Measurements from ENCODE around the gene HDGFL2.

HDGFL2 gene

GRCh38 chr19:4499855-4500254, 27.8 kb downstream of the HDGFL2 start:
- no peak for DNase-seq

DNA sequence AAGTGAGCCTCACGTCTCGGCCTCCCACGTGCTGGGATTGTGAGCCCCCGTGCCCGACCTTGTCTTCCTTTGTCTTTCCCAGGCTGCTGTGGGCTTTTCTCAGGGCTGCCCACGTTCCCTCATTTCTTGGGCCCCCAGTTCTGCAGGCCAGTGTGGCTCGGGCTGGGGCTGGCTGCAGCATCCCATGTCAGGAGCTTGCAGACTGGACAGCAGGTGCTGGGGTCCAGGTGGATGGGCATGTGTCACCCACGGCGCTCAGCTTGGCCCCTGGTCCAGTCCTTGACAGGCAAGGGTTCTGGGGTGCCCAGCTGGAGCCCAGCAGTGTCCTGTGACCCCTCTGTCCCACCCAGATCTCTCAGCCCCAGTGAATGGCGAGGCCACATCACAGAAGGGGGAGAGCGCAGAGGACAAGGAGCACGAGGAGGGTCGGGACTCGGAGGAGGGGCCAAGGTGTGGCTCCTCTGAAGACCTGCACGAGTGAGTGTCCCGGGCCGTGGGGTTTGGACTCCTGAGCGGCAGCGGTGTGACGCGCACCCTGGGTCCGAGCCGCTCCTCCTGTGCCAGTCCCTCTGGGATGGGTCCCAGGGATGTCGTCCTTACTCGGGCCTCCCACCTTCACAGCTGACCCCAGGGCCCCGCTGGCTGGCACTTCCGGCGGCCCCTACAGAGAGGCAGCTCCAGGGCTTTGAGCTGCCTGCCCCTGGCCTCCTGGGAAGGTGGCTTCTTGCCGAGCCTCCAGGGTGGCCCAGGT, 28.9 kb downstream of the HDGFL2 start:
- DNase-seq = no peak

GRCh38 chr19:4501691-4502090, 29.6 kb downstream of the HDGFL2 start:
- DNase-seq = no peak

GRCh38 chr19:4502282-4503131, 30.4 kb downstream of the HDGFL2 start:
- no peak for DNase-seq

- no peak for DNase-seq
Observed at GRCh38 chr19:4503132-4503824, 31.2 kb downstream of the HDGFL2 start.

DNA sequence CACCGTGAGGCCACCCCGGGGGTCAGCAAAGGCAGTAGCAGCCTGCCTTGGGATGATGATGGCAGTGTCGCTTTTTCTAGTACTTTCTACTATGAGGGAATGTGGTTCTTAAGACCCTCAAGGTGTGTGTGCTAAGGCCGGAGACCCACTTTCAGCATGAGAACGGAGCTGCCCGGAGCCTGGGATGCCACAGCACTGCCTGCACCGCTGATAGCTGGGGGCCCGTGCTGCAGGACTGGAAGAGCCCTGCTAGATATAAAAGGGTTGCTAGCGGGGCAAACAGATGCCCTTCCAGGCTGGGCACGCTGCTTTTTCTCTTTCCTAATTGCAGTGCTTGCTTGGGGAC, 31.7 kb downstream of the HDGFL2 start:
- no peak for DNase-seq

DNA sequence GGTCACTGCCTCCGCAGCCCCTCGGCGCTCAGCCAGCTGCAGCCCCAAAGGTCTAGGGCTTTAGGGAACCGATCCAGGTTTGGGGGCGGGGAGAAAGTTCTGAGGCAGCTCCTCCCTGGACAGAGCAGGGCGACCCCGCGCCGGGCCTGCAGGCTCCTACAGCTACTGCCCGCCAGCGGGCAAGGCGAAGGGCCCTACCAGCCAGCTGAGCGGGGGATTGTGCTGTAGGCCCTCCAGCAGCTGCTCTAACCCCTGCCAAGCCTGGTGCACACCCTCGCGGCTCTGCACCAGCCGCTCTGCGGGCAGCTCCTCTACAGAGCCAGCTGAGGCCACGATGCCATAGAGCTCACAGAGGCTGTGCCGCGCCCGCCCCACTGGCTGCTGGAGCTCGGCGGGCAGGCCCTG, 32.2 kb downstream of the HDGFL2 start:
- DNase-seq = no peak

DNA sequence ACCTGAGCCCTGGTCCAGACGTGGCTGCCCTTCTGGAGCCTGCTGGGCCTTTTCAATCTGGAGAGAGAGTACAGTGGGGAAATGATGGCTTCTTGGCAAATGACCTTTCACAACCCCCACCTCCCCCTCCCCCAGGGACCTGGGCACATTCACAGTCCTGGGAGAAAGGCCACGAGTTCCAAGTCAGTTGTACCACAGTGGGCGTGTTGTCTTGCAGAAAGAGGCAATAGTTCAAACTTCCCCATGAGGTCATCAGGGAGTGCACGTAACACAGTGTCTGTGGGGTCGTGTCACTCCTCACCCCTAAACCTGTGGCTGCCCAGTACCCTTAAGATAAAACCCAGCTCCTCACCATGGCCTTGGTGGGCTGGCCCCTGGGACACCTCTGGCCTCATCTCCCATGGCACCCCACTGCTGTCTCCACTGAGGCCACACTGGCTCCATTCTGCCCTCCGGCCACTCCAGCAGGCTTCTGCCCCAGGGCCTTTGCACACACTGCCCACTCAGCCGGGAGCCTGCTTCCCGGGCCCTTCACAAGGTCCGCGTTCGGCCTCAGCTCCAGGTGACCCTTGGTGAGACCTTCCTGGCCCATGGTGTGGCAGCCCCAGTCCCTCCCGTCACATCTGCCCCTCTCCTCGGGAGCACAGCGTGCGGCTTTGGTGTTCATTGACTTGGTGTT, 32.9 kb downstream of the HDGFL2 start:
- DNase-seq = no peak

- DNase-seq = no peak
Observed at GRCh38 chr19:4505570-4506448, 33.7 kb downstream of the HDGFL2 start.

- DNase-seq = no peak
Observed at GRCh38 chr19:4506449-4507149, 34.5 kb downstream of the HDGFL2 start.

- DNase-seq = no peak
Observed at GRCh38 chr19:4507150-4507452, 35.0 kb downstream of the HDGFL2 start.

GRCh38 chr19:4507804-4508203, 35.7 kb downstream of the HDGFL2 start:
- DNase-seq = no peak

GRCh38 chr19:4508698-4509097, 36.6 kb downstream of the HDGFL2 start:
- DNase-seq = no peak

- DNase-seq = no peak
Observed at GRCh38 chr19:4510435-4511255, 38.5 kb downstream of the HDGFL2 start.

GRCh38 chr19:4511300-4512054, 39.4 kb downstream of the HDGFL2 start:
- no peak for DNase-seq

- no peak for DNase-seq
Observed at GRCh38 chr19:4512070-4512469, 40.0 kb downstream of the HDGFL2 start.

DNA sequence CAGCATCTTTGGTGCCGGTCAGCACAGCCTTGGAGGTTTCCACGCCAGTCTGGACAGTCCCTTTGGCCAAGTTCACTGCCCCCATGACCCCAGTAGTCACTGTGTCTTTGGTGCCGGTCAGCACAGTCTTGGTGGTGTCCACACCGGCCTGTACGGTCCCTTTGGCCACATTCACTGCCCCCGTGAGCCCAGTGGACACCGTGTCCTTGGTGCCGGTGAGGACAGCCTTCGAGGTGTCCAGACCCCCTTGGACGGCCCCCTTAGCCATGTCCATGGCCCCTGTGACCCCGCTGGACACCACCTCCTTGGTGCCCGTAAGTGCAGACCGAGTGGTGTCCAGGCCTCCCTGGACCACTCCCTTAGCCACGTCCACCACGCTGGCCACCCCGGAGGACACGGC, 41.2 kb downstream of the HDGFL2 start:
- no peak for DNase-seq

DNA sequence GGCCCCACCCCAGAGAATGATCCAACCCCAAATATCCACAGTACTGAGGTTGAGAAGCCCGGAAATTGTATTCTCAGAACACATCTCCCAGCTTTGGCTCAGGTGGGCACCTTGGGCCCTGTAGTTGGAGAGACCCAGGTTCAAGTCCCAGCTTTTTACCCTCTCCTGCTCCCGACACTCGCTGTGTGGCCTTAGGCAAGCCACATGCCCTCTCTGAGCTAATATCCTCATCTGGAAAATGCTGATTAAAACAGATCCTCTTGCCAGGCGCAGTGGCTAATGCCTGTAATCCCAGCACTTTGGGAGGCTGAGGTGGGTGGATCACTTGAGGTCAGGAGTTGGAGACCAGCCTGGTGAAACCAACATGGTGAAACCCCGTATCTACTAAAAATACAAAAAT, 43.6 kb downstream of the HDGFL2 start:
- DNase-seq = no peak

DNA sequence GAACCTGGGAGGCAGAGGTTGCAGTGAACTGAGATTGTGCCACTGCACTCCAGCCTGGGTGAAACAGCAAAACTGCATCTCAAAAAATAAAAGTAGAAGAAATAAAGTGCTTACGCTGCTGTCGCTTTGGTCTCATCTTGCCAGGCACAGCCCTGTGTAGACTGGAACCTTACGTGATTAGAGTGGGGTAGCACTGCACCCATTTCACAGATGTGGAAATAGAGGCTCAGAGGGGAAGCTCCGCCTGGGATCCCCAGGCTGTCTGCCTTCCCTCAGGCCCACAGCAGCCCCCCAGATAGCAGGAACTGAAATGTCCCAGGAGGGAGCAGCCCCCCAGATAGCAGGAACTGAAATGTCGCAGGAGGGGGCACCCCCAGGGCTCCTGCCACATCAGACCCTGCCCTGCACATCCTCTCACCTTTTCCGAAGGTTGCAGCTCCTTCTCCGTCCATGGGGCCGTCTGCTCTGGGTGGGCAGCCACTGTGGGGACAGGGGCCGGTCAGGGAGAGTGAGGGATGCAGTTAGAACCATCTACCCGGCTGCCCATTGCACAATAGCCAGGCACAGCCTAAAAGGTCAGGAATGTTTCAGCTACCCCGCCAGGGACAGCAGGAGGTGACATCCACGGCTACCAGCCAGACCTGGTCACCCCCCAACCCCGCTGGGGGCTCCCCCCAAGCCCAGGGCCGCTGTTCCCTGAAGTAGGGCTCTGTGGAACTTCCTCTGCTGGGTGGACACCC, 44.3 kb downstream of the HDGFL2 start:
- no peak for DNase-seq

All from stimulated activated naive CD4-positive, alpha-beta T cell treated with Interleukin-2 at 50 U/mL for 16 hours (primary cell).